GM12878 (cell line): ENCODE results near the gene SLC47A2. TPM values are rescaled to one million over a fixed set of nuclear protein-coding genes. Genes with fewer than 3 reads are reported as not detected.
A peak's percentile ranks its signal among the peaks of the same experiment; 100 is the strongest.

Experiments used
- ATAC-seq: fragments of 200-7000 bp; cut with Tn5 transposase; 3 replicates; pipeline ENCODE4 v1.9.1; 2020; ENCODE audit warnings: mild to moderate bottlenecking, moderate library complexity
- BruUV-seq: library from RNA; stranded (reverse); fragments of 400-500 nt; replicated peaks from 2 replicates; lab custom pipeline; 2021; lab: Mats Ljungman, UMichigan
- CTCF ChIA-PET: fragments of 300-600 bp; sonication (Branson Sonifier 250); formaldehyde crosslinking; extraction: SDS; loops from one replicate; lab custom pipeline; 2021; ENCODE audit warnings: inconsistent platforms; lab: Yijun Ruan, JAX
- POLR2A ChIA-PET: fragments of 350-600 bp; formaldehyde crosslinking; extraction: SDS; loops from one replicate; lab custom pipeline; 2021; ENCODE audit warnings: inconsistent platforms; lab: Charles Lee
- RAD21 ChIA-PET: fragments of 300-600 bp; sonication (Branson Sonifier 250); formaldehyde crosslinking; loops from one replicate; lab custom pipeline; 2023; ENCODE audit warnings: antibody characterized with exemption; ENCODE audit not compliant: unreplicated experiment; lab: Charles Lee
- SMC1A ChIA-PET: fragments of 300-600 bp; sonication (Branson Sonifier 250); formaldehyde crosslinking; loops from one replicate; lab custom pipeline; 2023; ENCODE audit not compliant: unreplicated experiment, uncharacterized antibody; lab: Charles Lee
- DNase-seq: peaks from one replicate; pipeline ENCODE4 v3.0.0-alpha.2; 2011; ENCODE audit warnings: low read depth, low spot score
- FAIRE-seq: peaks from 3 replicates; lab custom pipeline; 2011; peaks lifted over from hg19 to GRCh38; lab: Jason Lieb, UNC
- H2AFZ ChIP-seq: 2 replicates; pipeline ENCODE4 v1.6.0; 2011; ENCODE audit warnings: low read depth, low read length, control low read depth; ENCODE audit not compliant: control insufficient read depth
- H3K27ac ChIP-seq: 2 replicates; pipeline ENCODE4 v1.5.1; 2011; ENCODE audit warnings: control low read depth; ENCODE audit not compliant: control insufficient read depth, insufficient read depth
- H3K27me3 ChIP-seq, 2 experiments: replicated peaks in 1 of 2; 2 replicates each; pipeline versions ENCODE4 v1.6.0 to v1.6.1; 2011; ENCODE audit warnings: low read length in 1 of 2; ENCODE audit not compliant: control insufficient read depth in 2 of 2, insufficient read depth in 2 of 2
- H3K36me3 ChIP-seq, 2 experiments: 2 replicates each; pipeline ENCODE4 v1.5.1; 2011; ENCODE audit warnings: low read length in 1 of 2; ENCODE audit not compliant: control insufficient read depth in 2 of 2, insufficient read depth in 2 of 2
- H3K4me1 ChIP-seq: 2 replicates; pipeline ENCODE4 v1.6.1; 2011; ENCODE audit warnings: mild to moderate bottlenecking, low read length, moderate library complexity, mixed read lengths; ENCODE audit not compliant: control insufficient read depth, insufficient read depth
- H3K4me2 ChIP-seq: 2 replicates; pipeline ENCODE4 v1.6.0; 2011; ENCODE audit warnings: control low read depth; ENCODE audit not compliant: control insufficient read depth, insufficient read depth
- H3K4me3 ChIP-seq: fragments of 200-600 bp; sonication (generic); 2 replicates; pipeline ENCODE4 v1.5.1; 2016
- H3K79me2 ChIP-seq: 2 replicates; pipeline ENCODE4 v1.6.0; 2011; ENCODE audit warnings: low read length; ENCODE audit not compliant: control insufficient read depth, insufficient read depth
- H3K9ac ChIP-seq: 2 replicates; pipeline ENCODE4 v1.8.0; 2011; ENCODE audit warnings: low read length, control low read depth, mixed read lengths; ENCODE audit not compliant: control insufficient read depth, insufficient read depth
- H3K9me3 ChIP-seq: replicated peaks from 3 replicates; pipeline ENCODE4 v1.5.1; 2011; ENCODE audit warnings: mild to moderate bottlenecking, low read length; ENCODE audit not compliant: control insufficient read depth, insufficient read depth
- H4K20me1 ChIP-seq: 2 replicates; pipeline ENCODE4 v1.6.0; 2011; ENCODE audit not compliant: control insufficient read depth, insufficient read depth
- ATF7 ChIP-seq: fragments of 450-650 bp; IDR thresholded peaks from 2 replicates; pipeline ENCODE4 v1.6.1; 2016; ENCODE audit warnings: low read depth, mild to moderate bottlenecking
- BCL3 ChIP-seq: IDR thresholded peaks from 2 replicates; pipeline ENCODE4 v1.6.1; 2011; ENCODE audit warnings: borderline replicate concordance, low read depth, mild to moderate bottlenecking, moderate library complexity, low read length; ENCODE audit not compliant: insufficient read depth, poor library complexity, severe bottlenecking
- BHLHE40 ChIP-seq, 2 experiments: fragments of 450-650 bp in 1 of 2; IDR thresholded peaks; 2 replicates each; pipeline ENCODE4 v1.6.1; 2011 to 2017; ENCODE audit warnings: low read depth in 2 of 2, borderline replicate concordance in 1 of 2, improper control_type of control experiment in 1 of 2, low read length in 1 of 2, mild to moderate bottlenecking in 1 of 2
- CHD2 ChIP-seq: IDR thresholded peaks from 2 replicates; pipeline ENCODE4 v1.6.1; 2011; ENCODE audit warnings: low read depth, low read length, improper control_type of control experiment, borderline replicate concordance
- CTCF ChIP-seq, 3 experiments: IDR thresholded peaks in 2 of 3; conservative IDR thresholded peaks in 1 of 3; 2 replicates each; pipeline ENCODE4 v1.5.1; 2011; ENCODE audit warnings: low read depth in 3 of 3, low read length in 3 of 3, mild to moderate bottlenecking in 3 of 3, control low read depth in 2 of 3, moderate library complexity in 2 of 3, inconsistent platforms in 1 of 3, mixed read lengths in 1 of 3; ENCODE audit not compliant: control insufficient read depth in 2 of 3, insufficient read depth in 1 of 3; ENCODE audit errors: extremely low read depth in 1 of 3
- EED ChIP-seq: sonication (generic); IDR thresholded peaks from 2 replicates; pipeline ENCODE4 v1.6.1; 2016; ENCODE audit warnings: antibody characterized with exemption, low read depth
- FOS ChIP-seq: IDR thresholded peaks from 3 replicates; pipeline ENCODE4 v1.6.1; 2011; ENCODE audit warnings: borderline replicate concordance; ENCODE audit not compliant: insufficient read length; ENCODE audit errors: extremely low read depth
- GATAD2B ChIP-seq: fragments of 450-650 bp; conservative IDR thresholded peaks from 2 replicates; pipeline ENCODE4 v1.6.1; 2017; ENCODE audit warnings: low read depth, mild to moderate bottlenecking, moderate library complexity
- HCFC1 ChIP-seq: fragments of 150-350 bp; IDR thresholded peaks from 2 replicates; pipeline ENCODE4 v1.6.1; 2014; ENCODE audit warnings: low read length
- IKZF1 ChIP-seq: fragments of 450-650 bp; conservative IDR thresholded peaks from 2 replicates; pipeline ENCODE4 v1.6.1; 2017; ENCODE audit warnings: antibody characterized with exemption, mild to moderate bottlenecking
- IKZF2 ChIP-seq, 2 experiments: fragments of 450-650 bp; IDR thresholded peaks; 2 replicates each; pipeline ENCODE4 v1.6.1; 2017; ENCODE audit warnings: mild to moderate bottlenecking in 2 of 2, moderate library complexity in 2 of 2
- LARP7 ChIP-seq: fragments of 450-650 bp; IDR thresholded peaks from 2 replicates; pipeline ENCODE4 v1.6.1; 2017; ENCODE audit warnings: mild to moderate bottlenecking
- MEF2B ChIP-seq: fragments of 450-650 bp; IDR thresholded peaks from 2 replicates; pipeline ENCODE4 v1.6.1; 2018; ENCODE audit warnings: mild to moderate bottlenecking, moderate library complexity; ENCODE audit not compliant: partially characterized antibody, poor library complexity, severe bottlenecking
- MXI1 ChIP-seq: fragments of 150-350 bp; IDR thresholded peaks from 2 replicates; pipeline ENCODE4 v1.6.1; 2011; ENCODE audit warnings: low read depth, mild to moderate bottlenecking, inconsistent platforms, low read length, improper control_type of control experiment
- MYB ChIP-seq: fragments of 150-350 bp; IDR thresholded peaks from 2 replicates; pipeline ENCODE4 v1.6.1; 2014; ENCODE audit warnings: mild to moderate bottlenecking, low read depth, low read length, borderline replicate concordance
- MYC ChIP-seq: IDR thresholded peaks from 2 replicates; pipeline ENCODE4 v1.6.1; 2011; ENCODE audit warnings: mild to moderate bottlenecking, low read length, moderate library complexity, inconsistent platforms; ENCODE audit not compliant: insufficient read depth, insufficient replicate concordance, insufficient read length, severe bottlenecking
- RAD21 ChIP-seq: IDR thresholded peaks from 2 replicates; pipeline ENCODE4 v1.6.1; 2011; ENCODE audit warnings: mild to moderate bottlenecking, low read depth, low read length, moderate library complexity; ENCODE audit not compliant: insufficient read depth
- SMARCA5 ChIP-seq: fragments of 450-650 bp; IDR thresholded peaks from 2 replicates; pipeline ENCODE4 v1.6.1; 2017; ENCODE audit warnings: mild to moderate bottlenecking
- YY1 ChIP-seq: IDR thresholded peaks from 2 replicates; pipeline ENCODE4 v1.6.1; 2011; ENCODE audit warnings: low read depth, mild to moderate bottlenecking, low read length
- WGBS: methylation state at CpG from one replicate; pipeline ENCODE4 v1.1.6; 2016; ENCODE audit warnings: low lambda C conversion rate; ENCODE audit not compliant: insufficient replicate concordance, insufficient coverage; ENCODE audit errors: missing lambda C conversion rate; 5-methylcytosine and 5-hydroxymethylcytosine counted together
- in situ Hi-C: fragments of 300-500 bp; cut with MboI; formaldehyde crosslinking; loops from 9 replicates; pipeline ENCODE4 v1.14.3; 2018; ENCODE audit warnings: mixed read lengths
- intact Hi-C: fragments of 100-400 bp; cut with micrococcal nuclease; formaldehyde crosslinking; loops from one replicate; pipeline ENCODE4 v1.14.2; 2022; ENCODE audit not compliant: unreplicated experiment
- polyA plus RNA-seq, 11 experiments: library from polyadenylated mRNA; depleted of rRNA in 4 of 11; unstranded in 6 of 11; stranded (reverse) in 5 of 11; fragments of >200 nt; fragmentation: Nextera tagmentation in 4 of 11; fragmentation: Illumina TruSeq in 1 of 11; extraction: Ambion mirVana in 4 of 11; extraction: Trizol in 1 of 11; gene quantifications; 1 replicate in 1 of 11; 2 replicates in 10 of 11; pipeline versions ENCODE4 v1.2.1 to v1.2.3, GENCODE V29; 2011 to 2016; ENCODE audit warnings: inconsistent platforms in 2 of 11, missing spikeins in 2 of 11, low read depth in 1 of 11
- total RNA-seq, 4 experiments: library from RNA; depleted of rRNA in 3 of 4; stranded (reverse); fragments of >200 nt in 3 of 4; fragmentation: Illumina TruSeq in 1 of 4; extraction: Trizol in 1 of 4; gene quantifications; 2 replicates each; pipeline versions ENCODE4 v1.2.1 to v1.2.3, GENCODE V29; 2013 to 2021

Gene SLC47A2
- total and polyA plus RNA-seq, 10 of the 15 experiments (the other 5 are each of a cell fraction or from before 2014, with no cell fraction given): not detected

- DNase-seq (peak; percentile 68), ATAC-seq (peak; percentile 98), FAIRE-seq (peak; percentile 47)
- Histone ChIP-seq H3K4me3 (peak within 1 kb of the TSS; percentile 65), H3K4me1 (peaks cover 8% of the 10 kb centered on the region; the same call in 1 of the 2 replicates), H2AFZ (peak within 1 kb of the TSS; percentile 97), H3K27me3 (no peaks in the 10 kb centered on the region), H4K20me1 (no peaks in the 10 kb centered on the region), H3K79me2 (peaks cover 8% of the 10 kb centered on the region), H3K27ac (peak within 1 kb of the TSS; percentile 74), H3K36me3 (no peaks in the 10 kb centered on the region), H3K4me2 (peak within 1 kb of the TSS; percentile 96), H3K9me3 (no peaks in the 10 kb centered on the region; the same call in 2 of the 3 replicates), H3K9ac (peak within 1 kb of the TSS; percentile 71)
- in situ Hi-C loops (no loop called here), intact Hi-C loops (loop anchor here (5.0 to 10.0 kb wide), 3 partner anchors 119 to 284 kb away; partner anchors contain the start of gene B9D1)
- ChIA-PET CTCF (interaction anchor here (0.8 to 2.9 kb wide), 10 partner anchors 11 to 136 kb away, joined by 3 to 19 read pairs (median 4); no protein-coding TSS in a partner anchor), POLR2A (interaction anchor here (1.2 kb wide), 1 partner anchor 271 kb away, joined by 3 read pairs; the partner anchor contains the start of gene MAPK7), RAD21 (interaction anchor here (1.1 to 1.7 kb wide), 4 partner anchors 16 to 271 kb away, joined by 3 to 6 read pairs (median 5); partner anchors contain the start of gene MAPK7), SMC1A (interaction anchor here (1.0 to 2.2 kb wide), 8 partner anchors 12 to 271 kb away, joined by 3 to 8 read pairs (median 5); partner anchors contain the start of gene MAPK7)
- TSS peak; percentile 60 for BruUV-seq
- WGBS: 2% methylated on average over 50 of the region's 71 CpGs
- TF ChIP-seq MXI1 (no peak), FOS (peak; percentile 30), RAD21 (no peak), MEF2B (no peak), BCL3 (no peak), HCFC1 (no peak), YY1 (peak; percentile 65), GATAD2B (peak; percentile 81), ATF7 (0 out of 2 replicates have a peak, but pooled peaks have one; percentile 19), EED (peak; percentile 57), MYC (peak; percentile 56), BHLHE40 (IDR thresholded peaks at IDR 0.05; ENCODE audit: borderline replicate concordance in 1 of 2, low read depth in 2 of 2, low read length in 1 of 2) (peak; percentile 9 to 58; a peak in 2 of 4 replicates), CTCF (IDR thresholded peaks at IDR 0.05 in 2 of 3, conservative IDR thresholded peaks at IDR 0.05 in 1 of 3; ENCODE audit: control insufficient read depth in 2 of 3, extremely low read depth in 1 of 3, insufficient read depth in 1 of 3, low read depth in 3 of 3, low read length in 3 of 3) (0 out of 6 replicates have a peak, but pooled peaks of 1 of the 3 experiments have one; percentile 11), IKZF1 (peak; percentile 74), LARP7 (peak; percentile 64), SMARCA5 (peak; percentile 37; the same call in 1 of the 2 replicates), MYB (no peak), IKZF2 (IDR thresholded peaks at IDR 0.05) (peak in 1 of 2 experiments; percentile 57; a peak in 3 of 4 replicates), CHD2 (peak; percentile 69)
Measured at GRCh38 chr17:19648475-19649273, 67.7 kb downstream of the SLC47A2 start, which contains the start of gene ALDH3A2. TSS of gene ALDH3A2 (plus strand) at chr17:19648751. CDS start at chr17:19648972, 221 bp downstream.
